Posterior cingulate gyrus (tissue), 11 donors: ENCODE results near the gene ABCC4.

ENCODE experiments used
- DNase-seq, 10 donors: peaks; one replicate each; pipeline versions ENCODE4 v3.0.0 to v3.0.0-alpha.2; 2020 to 2021; ENCODE audit warnings: mixed read lengths in 3 of 10
- intact Hi-C: fragments of 100-400 bp; cut with DNase I; formaldehyde crosslinking; loops from one replicate; pipeline ENCODE4 v1.15.1; 2023

Gene ABCC4

DNA sequence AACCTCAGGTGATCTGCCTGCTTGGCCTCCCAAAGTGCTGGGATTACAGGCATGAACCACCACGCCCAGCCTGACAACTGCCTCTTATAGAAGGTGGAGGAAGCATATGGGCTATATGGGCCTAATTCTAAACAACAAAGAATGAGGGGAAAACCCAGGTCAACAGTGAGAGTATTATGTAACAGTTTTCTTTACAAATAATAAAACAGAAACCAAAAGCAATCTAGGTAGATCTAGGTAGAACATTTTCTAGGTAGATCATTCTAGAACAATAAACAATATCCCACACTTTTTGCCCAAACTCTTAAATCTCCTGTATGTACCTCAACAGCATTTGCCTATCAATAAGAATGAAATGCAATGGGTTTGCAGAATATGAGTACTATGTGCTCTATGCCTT lies 267.4 kb downstream of the ABCC4 start:
- intact Hi-C loops = no loop called here
- no peak for DNase-seq

DNA sequence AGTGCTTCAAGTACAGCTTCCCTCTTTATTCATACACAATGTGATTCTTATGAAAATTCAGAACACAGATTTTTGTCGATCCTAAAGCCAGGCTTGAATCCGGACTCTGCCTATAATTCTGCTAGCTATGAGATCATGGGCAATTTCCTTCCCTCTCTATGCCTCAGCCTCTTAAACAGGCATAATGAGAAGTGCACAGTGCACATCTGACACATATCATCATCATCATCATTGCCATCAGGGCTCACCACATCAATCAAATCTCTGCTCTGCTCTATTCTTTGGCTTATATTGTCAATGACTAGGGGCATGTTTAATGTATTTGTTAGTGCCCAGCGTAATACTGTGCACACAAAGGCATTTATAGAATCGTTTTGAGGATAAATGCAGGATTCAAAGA lies 269.1 kb downstream of the ABCC4 start:
- intact Hi-C loops = no loop called here
- DNase-seq = no peak

DNA sequence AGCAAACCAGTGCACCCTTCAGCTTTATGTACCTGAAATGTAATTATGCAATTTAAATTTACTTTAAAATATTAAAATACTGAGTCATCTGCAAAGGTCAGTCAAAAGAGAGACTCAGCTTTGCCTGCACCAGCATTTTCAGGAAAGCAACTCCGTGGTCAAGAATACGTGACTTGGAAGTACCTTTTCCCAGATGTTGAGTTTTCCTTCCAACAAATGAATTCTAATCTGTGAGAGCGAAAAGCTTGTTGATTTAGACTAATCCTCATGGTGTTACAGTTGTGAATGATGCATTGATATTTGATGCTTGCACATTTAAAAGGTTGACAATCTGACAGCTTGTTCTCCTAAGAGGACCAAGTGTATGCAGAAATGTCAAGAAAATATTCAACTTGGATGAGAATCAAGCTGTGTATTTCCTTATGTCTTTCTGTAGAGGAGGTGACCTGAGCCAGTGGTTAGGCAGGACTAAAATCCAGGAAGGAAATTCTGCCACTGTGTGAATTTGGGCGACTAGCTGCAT lies 270.4 kb downstream of the ABCC4 start:
- no peak for DNase-seq
- intact Hi-C loops = no loop called here

DNA sequence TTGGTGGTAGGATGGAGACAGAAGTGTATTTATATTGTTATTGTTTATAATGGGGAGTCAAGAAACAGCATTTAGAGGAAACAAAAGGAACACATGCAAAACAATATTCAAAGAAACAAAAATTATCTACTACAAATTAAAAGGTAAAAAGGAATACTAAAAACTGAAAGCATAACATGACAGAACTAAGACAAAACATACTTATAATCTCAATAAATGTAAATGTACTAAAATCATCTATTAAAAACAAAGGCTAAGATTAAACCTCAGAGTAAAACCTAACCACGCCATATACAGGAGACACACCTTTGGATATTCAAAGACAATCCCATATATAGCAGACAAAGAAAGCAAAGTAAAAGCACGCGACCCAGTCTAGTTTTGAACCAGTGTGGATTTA lies 273.6 kb downstream of the ABCC4 start:
- DNase-seq = no peak
- intact Hi-C loops = no loop called here

DNA sequence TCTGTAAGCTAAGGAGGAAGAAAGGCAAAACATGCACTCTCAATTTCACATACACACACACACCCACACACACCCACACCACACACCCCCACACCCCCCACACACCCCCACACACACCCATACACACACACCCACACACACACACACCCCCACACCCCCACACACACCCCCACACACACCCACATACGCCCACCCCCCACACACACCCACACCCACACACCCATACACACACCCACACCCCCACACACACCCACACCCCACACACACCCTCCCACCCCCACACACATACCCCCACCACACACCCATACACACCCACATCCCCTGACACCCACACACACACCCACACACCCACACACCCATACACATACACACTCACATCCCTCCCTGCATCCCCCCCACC lies 276.1 kb downstream of the ABCC4 start:
- no peak for DNase-seq
- intact Hi-C loops = no loop called here

DNA sequence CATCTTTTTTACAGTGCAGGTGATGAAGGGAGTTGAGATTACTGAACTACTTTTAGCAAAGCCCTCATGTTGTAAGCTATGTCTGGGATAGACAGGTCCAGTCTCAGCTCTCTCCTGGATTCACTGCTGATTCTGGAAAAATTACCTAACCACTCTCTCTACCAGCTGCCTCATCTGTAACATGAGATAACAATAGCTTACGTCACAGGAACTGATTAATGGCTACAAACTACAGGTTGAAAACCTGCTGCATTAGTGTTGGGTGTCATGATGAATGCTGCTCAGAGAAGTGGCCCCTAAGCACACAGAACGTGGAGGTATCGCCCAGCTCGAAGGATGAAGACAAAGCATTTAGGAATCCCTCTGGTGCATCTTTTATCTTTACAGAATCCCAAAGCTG lies 277.8 kb downstream of the ABCC4 start:
- no peak for DNase-seq
- intact Hi-C loops = no loop called here

DNA sequence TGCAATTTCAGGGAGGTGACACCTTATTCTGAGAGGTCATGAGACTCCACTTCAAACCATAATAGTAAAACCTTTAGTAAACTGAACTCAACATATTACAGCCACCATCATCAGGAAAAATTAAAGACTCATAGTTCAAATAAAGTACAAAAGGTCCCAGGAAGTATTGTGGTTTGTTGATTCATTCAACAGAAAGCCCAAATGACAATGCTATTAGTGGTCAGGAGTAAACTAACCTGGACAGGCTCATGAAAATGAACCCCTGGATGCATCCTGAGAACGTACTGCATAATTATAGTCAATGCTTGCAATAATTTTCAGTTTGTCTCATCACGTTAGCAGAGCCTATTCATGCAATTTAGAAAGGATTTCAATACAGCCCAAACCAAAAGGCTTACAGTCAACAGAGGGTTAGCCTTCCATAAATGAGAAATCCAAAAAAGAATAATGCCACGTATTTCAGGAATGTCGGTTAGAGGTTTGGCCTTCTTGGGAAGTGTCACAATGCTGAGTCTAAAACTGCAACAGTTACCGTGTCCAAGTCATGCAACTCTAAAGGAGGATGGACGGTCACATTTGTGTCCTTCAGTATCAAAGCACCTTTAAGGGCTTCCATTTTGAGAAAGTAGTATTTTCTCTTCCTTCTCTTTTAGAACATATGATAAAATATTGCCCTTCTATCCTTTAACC lies 280.8 kb downstream of the ABCC4 start:
- intact Hi-C loops = no loop called here
- no peak for DNase-seq

DNA sequence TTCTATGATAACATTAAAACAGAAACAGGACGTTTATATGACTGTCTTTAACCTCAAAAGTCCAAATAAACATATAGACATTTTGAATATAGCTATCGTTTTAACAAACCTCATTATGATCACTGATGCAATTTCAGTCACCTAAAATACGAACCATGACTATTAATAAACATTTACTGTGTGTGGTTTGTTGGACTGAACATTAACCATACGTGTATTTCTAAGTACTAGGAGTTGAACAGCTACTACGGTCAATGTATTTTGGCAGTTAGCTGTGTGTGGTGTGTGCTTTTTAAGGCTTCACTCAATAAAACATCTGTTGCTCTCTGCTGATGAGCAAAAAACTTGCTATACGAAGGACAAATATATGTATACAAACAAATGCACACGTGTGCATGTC lies 281.4 kb downstream of the ABCC4 start:
- intact Hi-C loops = no loop called here
- DNase-seq = no peak

DNA sequence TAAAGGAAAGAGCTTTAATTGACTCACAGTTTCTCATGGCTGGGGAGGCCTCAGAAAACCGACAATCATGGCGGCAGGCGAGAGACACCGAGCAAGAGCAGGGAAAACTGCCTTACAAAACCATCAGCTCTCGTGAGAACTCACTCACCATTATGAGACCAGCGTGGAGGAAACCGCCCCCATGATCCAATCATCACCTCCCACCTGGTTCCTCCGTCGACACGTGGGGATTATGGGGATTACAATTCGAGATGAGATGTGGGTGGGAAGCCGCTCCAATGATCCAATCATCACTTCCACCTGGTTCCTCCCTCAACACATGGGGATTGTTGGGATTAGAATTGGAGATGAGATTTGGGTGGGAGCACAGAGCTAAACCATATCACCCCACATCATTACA lies 293.9 kb downstream of the ABCC4 start:
- intact Hi-C loops = no loop called here
- no peak for DNase-seq

DNA sequence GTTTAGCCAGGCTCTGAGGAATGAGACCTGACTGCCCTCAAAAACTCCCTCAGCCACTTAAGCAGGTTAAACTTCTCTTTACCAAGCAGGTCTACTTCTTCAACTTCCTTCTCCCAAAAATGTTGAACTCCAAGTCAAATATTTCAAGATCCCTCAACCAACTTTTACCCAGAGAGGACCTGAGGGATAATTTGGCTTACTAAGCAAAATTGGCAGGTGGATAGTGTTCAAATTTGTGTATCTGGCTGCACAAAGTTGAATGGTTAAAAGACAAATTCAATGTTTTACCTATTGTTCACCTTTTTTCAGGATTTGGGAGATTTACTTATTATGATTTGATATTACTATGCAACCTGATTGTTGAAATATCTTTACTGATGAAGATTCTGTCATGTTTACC lies 296.0 kb downstream of the ABCC4 start:
- intact Hi-C loops = no loop called here
- DNase-seq = no peak

DNA sequence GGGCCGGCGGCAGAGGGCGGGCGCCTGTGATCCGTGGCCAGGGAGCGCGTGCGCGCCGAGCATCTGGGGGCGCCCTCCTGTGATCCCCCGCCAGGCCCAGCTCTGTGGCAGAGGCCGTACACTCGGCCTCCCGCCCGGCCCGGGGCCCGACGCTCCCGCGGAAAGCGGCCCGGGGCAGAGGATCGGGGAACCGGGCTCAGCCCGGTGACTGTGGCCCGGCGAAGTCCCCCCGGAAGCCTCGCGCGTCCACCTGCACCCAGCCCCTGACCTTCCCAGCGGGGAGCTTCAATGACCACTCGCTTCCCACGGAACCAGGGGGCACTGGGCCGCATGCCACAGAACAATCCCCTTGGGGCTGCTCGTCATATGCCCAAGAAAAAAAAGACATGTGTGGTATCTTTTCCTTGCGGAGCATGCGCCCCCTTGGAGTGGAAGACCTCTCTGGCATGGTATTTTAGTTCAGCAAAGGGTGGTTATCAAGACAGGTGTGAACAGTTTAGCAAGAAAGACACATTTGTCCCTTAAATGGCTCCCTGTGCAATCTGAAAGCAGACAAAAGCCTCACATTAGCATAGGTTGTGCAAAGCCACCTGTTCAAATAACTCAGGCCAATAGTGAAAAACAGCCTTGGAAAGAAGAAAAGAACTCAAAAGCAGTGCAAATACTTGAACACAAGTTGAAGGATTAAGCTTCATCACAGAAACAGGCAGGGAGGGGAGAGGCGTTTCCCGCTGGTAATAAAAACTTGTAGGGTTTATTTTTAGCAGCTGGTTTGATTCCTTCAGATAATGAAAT lies 298.0 kb downstream of the ABCC4 start:
- no peak for DNase-seq
- intact Hi-C loops = no loop called here

DNA sequence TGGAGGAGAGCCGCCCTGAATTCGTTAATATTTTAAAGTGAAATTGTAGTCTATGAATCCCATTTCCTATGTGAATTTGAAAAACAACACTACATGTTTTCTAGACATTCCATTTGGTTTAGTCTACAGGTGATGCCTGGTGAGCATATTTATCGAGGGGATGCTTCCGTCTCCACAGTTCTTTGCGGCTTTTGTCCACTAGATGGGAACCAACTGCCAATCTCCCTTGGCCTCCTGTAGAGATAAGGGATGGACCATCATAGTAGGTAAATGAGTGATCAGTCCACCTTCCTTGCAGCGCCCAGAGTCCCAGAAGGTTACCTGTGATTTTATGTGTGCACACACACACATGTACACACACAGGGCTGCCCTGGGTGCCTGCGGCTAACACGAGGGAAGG lies 299.1 kb downstream of the ABCC4 start:
- intact Hi-C loops = no loop called here
- DNase-seq = no peak

DNA sequence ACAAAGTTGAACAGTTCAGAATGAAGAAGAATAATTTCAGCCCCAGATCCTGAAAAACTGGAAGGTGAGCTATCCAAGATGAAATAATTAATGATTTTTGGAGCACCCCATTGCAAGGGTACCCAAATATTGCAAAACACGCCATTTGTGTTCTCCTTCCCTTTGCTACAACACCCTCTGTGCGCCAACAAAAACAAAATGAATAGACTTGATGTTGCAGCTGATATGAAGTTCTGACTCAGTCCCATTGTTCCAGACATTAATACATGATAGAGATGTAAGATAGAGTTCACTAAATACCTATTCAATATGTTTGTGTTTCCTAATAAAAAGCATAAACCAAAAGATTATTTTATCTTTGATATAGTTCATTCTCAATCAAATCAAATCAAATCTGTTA lies 301.4 kb downstream of the ABCC4 start:
- no peak for DNase-seq
- intact Hi-C loops = no loop called here

DNA sequence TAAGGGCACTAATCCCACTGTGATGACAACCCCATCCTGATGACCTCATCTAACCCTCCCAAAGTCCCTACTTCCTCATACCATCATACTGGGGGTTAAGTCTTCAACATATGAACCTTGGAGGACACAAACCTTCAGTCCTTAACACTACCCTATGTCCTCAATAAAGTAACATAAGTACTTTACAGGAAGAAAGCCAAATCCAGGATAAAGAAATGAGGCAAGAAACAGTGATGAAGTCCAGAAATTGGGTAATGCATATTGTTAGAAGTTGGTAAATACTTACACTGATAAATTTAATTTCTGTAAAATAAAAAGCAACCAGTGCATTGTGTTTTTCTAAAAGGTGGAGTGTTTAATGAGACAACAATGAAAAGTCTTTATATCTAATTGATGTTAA lies 304.1 kb downstream of the ABCC4 start:
- intact Hi-C loops = no loop called here

DNA sequence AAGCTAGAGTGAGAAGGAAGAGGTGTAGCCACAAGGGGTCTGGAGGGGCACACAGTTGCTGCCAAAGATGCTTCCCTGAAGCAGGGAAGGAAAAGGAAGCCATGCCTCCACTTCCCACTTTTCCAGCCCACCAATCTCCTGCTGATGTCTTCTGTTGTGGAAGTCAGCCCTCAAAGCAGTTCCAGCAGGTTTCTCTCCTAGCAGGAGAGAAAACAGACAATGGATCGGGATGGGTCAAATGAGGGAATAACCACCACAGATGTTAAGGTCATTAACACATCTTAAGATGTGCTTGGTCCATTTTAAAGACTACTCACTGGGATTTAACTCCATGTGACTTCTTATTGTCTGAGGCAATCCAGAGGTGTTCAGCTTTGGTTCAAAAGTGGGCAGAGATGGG lies 304.8 kb downstream of the ABCC4 start:
- intact Hi-C loops = no loop called here
- DNase-seq = no peak

More for the DNA sequence above, 304.1 kb downstream of the ABCC4 start:
- DNase-seq = no peak

DNA sequence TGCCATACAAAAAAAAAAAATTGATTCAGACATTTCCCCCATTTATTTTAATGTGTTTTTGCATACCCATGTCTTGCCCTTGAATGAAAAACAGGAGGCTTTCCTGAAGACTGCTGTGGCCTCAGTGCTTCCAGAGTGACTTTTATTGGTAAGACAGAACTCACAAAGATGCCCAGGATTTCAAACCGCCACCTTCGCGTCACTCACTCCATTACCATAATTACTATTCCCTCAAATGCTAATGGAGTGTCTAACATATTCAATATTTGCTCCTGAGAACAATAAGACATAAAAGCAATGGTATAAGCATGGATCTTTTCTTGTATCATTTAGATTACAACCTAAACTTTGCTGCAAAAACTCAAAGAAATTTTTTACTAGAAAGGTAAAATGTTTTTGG lies 306.7 kb downstream of the ABCC4 start:
- no peak for DNase-seq
- intact Hi-C loops = no loop called here

DNA sequence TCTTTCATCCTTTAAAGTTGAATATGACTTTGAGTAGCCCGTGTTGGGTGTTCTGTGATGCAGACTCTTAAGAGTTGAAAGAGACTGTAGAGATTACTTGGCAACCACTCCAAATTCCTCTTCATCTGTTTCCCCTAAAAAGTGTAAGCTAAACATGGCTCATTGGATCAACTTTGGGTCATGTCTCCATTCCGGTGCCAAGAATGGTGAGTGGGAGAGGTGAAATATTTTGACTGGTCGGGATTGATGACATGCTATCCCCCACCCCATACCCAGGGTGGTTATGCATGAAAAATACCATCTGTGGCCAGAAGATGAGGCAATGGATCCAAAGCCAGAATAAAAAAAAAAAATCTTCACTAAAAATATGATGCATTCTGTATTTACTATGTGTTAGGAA lies 307.6 kb downstream of the ABCC4 start:
- intact Hi-C loops = no loop called here
- DNase-seq = no peak

DNA sequence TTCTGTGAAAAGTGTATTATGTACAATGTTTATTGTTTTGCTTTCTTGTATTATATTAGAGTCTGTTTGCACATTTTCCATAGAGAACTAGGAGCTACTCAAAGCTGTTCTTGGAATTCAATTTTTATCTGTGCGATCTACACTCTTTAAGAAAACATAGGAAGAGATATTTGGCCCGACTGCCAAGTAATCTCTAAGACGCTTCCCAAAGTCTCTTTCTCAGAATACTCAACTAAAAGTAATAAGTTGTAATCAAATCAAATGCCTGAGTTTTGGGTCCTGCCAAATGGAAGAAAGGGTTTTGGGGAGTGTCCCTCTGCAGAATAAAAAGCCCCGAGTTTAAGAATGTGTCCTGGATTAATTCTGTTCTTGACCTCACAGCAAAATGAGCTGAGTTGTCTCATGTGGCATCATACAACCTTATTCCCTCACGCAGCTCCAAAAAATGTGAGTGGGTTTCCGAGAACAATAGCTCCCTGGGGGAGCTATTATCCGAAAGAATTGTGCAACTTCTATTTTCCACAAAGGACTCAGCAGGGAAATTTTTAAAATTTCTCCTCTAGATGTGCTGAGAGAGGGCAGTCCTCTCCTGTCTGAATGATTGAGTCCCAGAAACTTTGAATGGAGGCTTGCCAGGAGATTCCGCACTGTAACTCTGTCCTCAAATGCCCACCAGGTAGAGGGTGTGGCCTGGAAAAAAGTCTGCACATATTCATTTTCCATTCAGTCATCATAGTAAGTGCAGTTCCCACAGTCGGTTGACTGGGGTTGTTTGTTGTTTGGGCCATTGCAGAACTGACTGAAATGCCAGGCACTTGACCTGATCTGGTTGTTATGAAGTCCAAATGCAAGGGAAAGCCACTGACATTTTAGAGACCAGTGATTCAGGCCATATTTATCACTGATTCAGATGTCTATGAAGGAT lies 309.0 kb downstream of the ABCC4 start:
- intact Hi-C loops = no loop called here
- DNase-seq = no peak

DNA sequence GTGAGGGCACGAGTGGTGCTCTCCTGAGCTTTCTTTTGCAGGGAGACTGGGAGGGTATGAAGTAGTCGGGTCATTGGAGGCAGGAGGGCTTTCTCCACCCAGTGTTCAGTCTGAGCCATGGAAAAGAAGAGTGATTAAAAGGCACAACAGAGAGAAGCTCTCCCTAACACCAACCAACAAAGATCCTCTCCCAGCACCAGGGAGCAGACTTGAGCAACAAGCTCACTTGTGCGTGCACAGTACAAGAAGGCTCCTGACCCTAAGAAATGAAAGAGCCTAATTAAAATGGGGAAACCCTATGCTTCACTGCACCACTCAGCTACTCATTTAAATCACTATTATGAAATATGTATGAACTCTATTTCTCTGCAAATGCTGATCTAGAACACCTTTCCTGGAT lies 312.6 kb downstream of the ABCC4 start:
- intact Hi-C loops = no loop called here
- DNase-seq = no peak

DNA sequence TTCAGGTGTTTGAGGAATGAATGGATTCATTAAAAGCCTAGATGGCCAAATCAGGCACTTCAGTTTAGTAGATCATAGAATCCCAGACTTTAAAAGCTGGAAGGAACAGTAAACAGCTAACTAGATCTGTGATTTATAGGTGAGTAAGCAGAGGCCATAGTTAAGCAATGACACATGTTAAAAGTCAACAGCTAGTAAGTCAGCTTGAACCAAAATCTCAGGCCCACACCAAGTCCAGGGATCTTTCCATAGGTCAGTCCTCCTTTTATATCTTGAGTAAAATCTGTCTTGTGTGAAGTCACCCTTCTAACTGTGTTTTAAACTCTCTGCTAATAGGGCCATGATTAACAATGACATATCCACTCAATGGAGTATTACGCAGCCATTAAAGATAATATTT lies 313.4 kb downstream of the ABCC4 start:
- DNase-seq = no peak
- intact Hi-C loops = no loop called here

DNA sequence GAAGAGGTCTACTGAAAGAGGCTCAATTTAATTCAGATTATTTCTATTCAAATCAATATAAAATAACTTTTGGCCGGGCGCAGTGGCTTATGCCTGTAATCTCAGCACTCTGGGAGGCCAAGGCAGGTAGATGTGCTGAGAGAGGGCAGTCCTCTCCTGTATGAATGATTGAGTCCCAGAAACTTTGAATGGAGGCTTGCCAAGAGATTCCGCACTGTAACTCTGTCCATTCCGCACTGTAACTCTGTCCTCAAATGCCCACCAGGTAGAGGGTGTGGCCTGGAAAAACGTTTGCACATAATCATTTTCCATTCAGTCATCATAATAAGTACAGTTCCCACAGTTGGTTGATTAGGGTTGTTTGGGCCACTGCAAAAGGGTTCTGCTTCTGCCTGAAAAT lies 314.2 kb downstream of the ABCC4 start:
- no peak for DNase-seq
- intact Hi-C loops = no loop called here
